PC-3 (cell line): ENCODE data around the gene SLC25A18. TPM values are rescaled to one million over a fixed set of nuclear protein-coding genes. Genes with fewer than 3 reads are reported as not detected.

Experiments used
- ATAC-seq: fragments of 200-7000 bp; cut with Tn5 transposase; 2 replicates; pipeline ENCODE4 v1.9.1; 2020; ENCODE audit warnings: mild to moderate bottlenecking, moderate library complexity
- Bru-seq: library from RNA; stranded (reverse); fragments of 400-500 nt; gene quantifications from one replicate; lab custom pipeline; 2021; lab: Mats Ljungman, UMichigan
- BruChase-seq, 2 experiments: library from RNA; stranded (reverse); fragments of 400-500 nt; gene quantifications; one replicate each; lab custom pipeline; 2021; lab: Mats Ljungman, UMichigan
- BruUV-seq: library from RNA; stranded (reverse); fragments of 400-500 nt; replicated peaks from 2 replicates; lab custom pipeline; 2021; lab: Mats Ljungman, UMichigan
- CTCF ChIA-PET: fragments of 300-600 bp; sonication (Branson Sonifier 250); formaldehyde crosslinking; loops from one replicate; lab custom pipeline; 2022; ENCODE audit warnings: antibody characterized with exemption; lab: Charles Lee
- POLR2A ChIA-PET: fragments of 300-600 bp; sonication (Branson Sonifier 250); formaldehyde crosslinking; loops from one replicate; lab custom pipeline; 2022; ENCODE audit warnings: antibody characterized with exemption; ENCODE audit not compliant: unreplicated experiment; lab: Charles Lee
- DNase-seq: peaks from one replicate; pipeline ENCODE4 v3.0.0-alpha.2; 2015
- H2AFZ ChIP-seq: fragments of 300-600 bp; sonication (generic); 2 replicates; pipeline ENCODE4 v1.6.0; 2016; ENCODE audit warnings: antibody characterized with exemption, low read length
- H3F3A ChIP-seq: fragments of 300-600 bp; sonication (generic); one replicate; pipeline ENCODE4 v1.6.0; 2017; ENCODE audit warnings: antibody characterized with exemption, low read length, control low read depth, mild to moderate bottlenecking; ENCODE audit not compliant: unreplicated experiment
- H3K27ac ChIP-seq: fragments of 300-600 bp; sonication (generic); 2 replicates; pipeline ENCODE4 v1.5.1; 2016; ENCODE audit warnings: mild to moderate bottlenecking, low read length
- H3K27me3 ChIP-seq: fragments of 300-600 bp; sonication (generic); 2 replicates; pipeline ENCODE4 v1.6.1; 2016; ENCODE audit warnings: low read length, mixed read lengths
- H3K36me3 ChIP-seq: fragments of 300-600 bp; sonication (generic); 2 replicates; pipeline ENCODE4 v1.6.1; 2016; ENCODE audit warnings: low read depth, mixed run types, low read length, mixed read lengths
- H3K4me1 ChIP-seq: fragments of 300-600 bp; sonication (generic); 2 replicates; pipeline ENCODE4 v1.5.1; 2016; ENCODE audit warnings: low read length; ENCODE audit not compliant: insufficient read depth
- H3K4me2 ChIP-seq: fragments of 300-600 bp; sonication (generic); 2 replicates; pipeline ENCODE4 v1.6.0; 2016; ENCODE audit warnings: low read length
- H3K4me3 ChIP-seq: fragments of 300-600 bp; sonication (generic); 2 replicates; pipeline ENCODE4 v1.5.1; 2016; ENCODE audit warnings: mild to moderate bottlenecking, low read length, mixed read lengths
- H3K79me2 ChIP-seq: fragments of 300-600 bp; sonication (generic); 2 replicates; pipeline ENCODE4 v1.6.1; 2017; ENCODE audit warnings: low read length, mixed read lengths
- H3K9ac ChIP-seq: fragments of 300-600 bp; sonication (generic); 2 replicates; pipeline ENCODE4 v1.6.0; 2016; ENCODE audit warnings: mild to moderate bottlenecking, low read length
- H3K9me2 ChIP-seq: fragments of 300-600 bp; sonication (generic); replicated peaks from 2 replicates; pipeline ENCODE4 v1.6.1; 2016; ENCODE audit warnings: mixed run types, low read length, mixed read lengths
- H3K9me3 ChIP-seq: fragments of 300-600 bp; sonication (generic); 2 replicates; pipeline ENCODE4 v1.6.1; 2016; ENCODE audit warnings: low read length, mixed read lengths
- H4K20me1 ChIP-seq: fragments of 300-600 bp; sonication (generic); 2 replicates; pipeline ENCODE4 v1.6.1; 2016; ENCODE audit warnings: low read length, mixed read lengths
- CTCF ChIP-seq: fragments of 300-600 bp; sonication (generic); conservative IDR thresholded peaks from 2 replicates; pipeline ENCODE4 v1.5.1; 2017; ENCODE audit warnings: antibody characterized with exemption, low read depth, mild to moderate bottlenecking, low read length
- EZH2 ChIP-seq: fragments of 300-600 bp; sonication (generic); IDR thresholded peaks from one replicate; pipeline ENCODE4 v1.6.1; 2017; ENCODE audit warnings: antibody characterized with exemption, mild to moderate bottlenecking, low read length; ENCODE audit not compliant: unreplicated experiment
- EZH2phosphoT487 ChIP-seq: fragments of 300-600 bp; sonication (generic); IDR thresholded peaks from 2 replicates; pipeline ENCODE4 v1.6.1; 2018; ENCODE audit warnings: mild to moderate bottlenecking, antibody characterized with exemption, low read length, borderline replicate concordance
- intact Hi-C: fragments of 100-400 bp; cut with micrococcal nuclease; formaldehyde crosslinking; loops from 2 replicates; pipeline ENCODE4 v1.9.0; 2023
- long read RNA-seq: library from polyadenylated mRNA; unstranded; transcript quantifications from one replicate; pipeline ENCODE4 v2.0.0, GENCODE V29; 2021; ENCODE audit not compliant: unreplicated experiment
- total RNA-seq: library from RNA; depleted of rRNA; stranded (reverse); fragments of >200 nt; gene quantifications from 2 replicates; pipeline ENCODE4 v1.2.3, GENCODE V29; 2014; rRNA removed

Gene SLC25A18
- total RNA-seq (0.22 TPM in 1 of 2 replicates, not detected in the other), Bru-seq, nascent RNA (percentile 16 among the genes with signal in this experiment), BruChase-seq, experiment 1, labeled RNA remaining after a 6-hour chase (percentile 8 among the genes with signal in this experiment), BruChase-seq, experiment 2, labeled RNA remaining after a 2-hour chase (percentile 12 among the genes with signal in this experiment)
- long read RNA-seq, partial matches to known transcripts: 0 of 2 reads
- long read RNA-seq, other reads (novel, unspliced or antisense): 2 of 2 reads

GRCh38 chr22:17562906-17563870, at the start of gene SLC25A18:
SLC25A18 (plus strand) TSS chr22:17563498; CDS start chr22:17579945, 16,447 bp downstream.
- DNase-seq (no peak), ATAC-seq (no peak)
- Histone ChIP-seq H3K36me3 (no peaks in the 10 kb centered on the region), H3K4me3 (no peak within 1 kb of the TSS), H3K9me2 (no peaks in the 10 kb centered on the region), H3K9ac (no peak within 1 kb of the TSS), H3K27ac (no peak within 1 kb of the TSS), H4K20me1 (no peaks in the 10 kb centered on the region), H3F3A (no peaks in the 10 kb centered on the region), H2AFZ (no peak within 1 kb of the TSS), H3K79me2 (no peaks in the 10 kb centered on the region), H3K4me2 (no peak within 1 kb of the TSS), H3K27me3 (no peaks in the 10 kb centered on the region), H3K4me1 (no peaks in the 10 kb centered on the region), H3K9me3 (no peaks in the 10 kb centered on the region)
- BruUV-seq: no TSS peak
- intact Hi-C loops: no loop called here
- CTCF ChIA-PET: no interaction called here
- no peak for TF ChIP-seq CTCF
- no peak for TF ChIP-seq EZH2
- TF ChIP-seq EZH2phosphoT487: no peak
- POLR2A ChIA-PET: no interaction called here

GRCh38 chr22:17513612-17514011, 49.7 kb upstream of the SLC25A18 start:
- POLR2A ChIA-PET: no interaction called here
- intact Hi-C loops: no loop called here
- no TSS peak for BruUV-seq
- Histone ChIP-seq H3K27ac (no peak overlapping the region), H2AFZ (no peak overlapping the region), H4K20me1 (no peaks in the 10 kb centered on the region), H3K9me2 (no peaks in the 10 kb centered on the region), H3K4me2 (no peak overlapping the region), H3K36me3 (no peaks in the 10 kb centered on the region), H3K4me3 (no peak overlapping the region), H3K27me3 (peaks cover 64% of the 10 kb centered on the region), H3K79me2 (no peaks in the 10 kb centered on the region), H3K9me3 (no peaks in the 10 kb centered on the region), H3F3A (no peaks in the 10 kb centered on the region), H3K9ac (no peak overlapping the region), H3K4me1 (no peaks in the 10 kb centered on the region)
- ATAC-seq (no peak), DNase-seq (no peak)
- TF ChIP-seq EZH2phosphoT487 (no peak), EZH2 (no peak), CTCF (no peak)
- CTCF ChIA-PET: no interaction called here
